HCT116 (cell line): Measurements from ENCODE around the gene REPS2. TPM values are rescaled to one million over a fixed set of nuclear protein-coding genes. Genes with fewer than 3 reads are reported as not detected.

Experiments
- ATAC-seq: fragments of 200-7000 bp; cut with Tn5 transposase; 2 replicates; pipeline ENCODE4 v1.9.1; 2020; ENCODE audit warnings: mild to moderate bottlenecking, moderate library complexity
- BruUV-seq: library from RNA; stranded (reverse); fragments of 400-500 nt; replicated peaks from 2 replicates; lab custom pipeline; 2021; lab: Mats Ljungman, UMichigan
- CTCF ChIA-PET: fragments of 300-600 bp; sonication (Branson Sonifier 250); formaldehyde crosslinking; loops from one replicate; lab custom pipeline; 2021; ENCODE audit warnings: antibody characterized with exemption; lab: Charles Lee
- POLR2A ChIA-PET: fragments of 300-600, 350-600 bp; sonication (Branson Sonifier 250); formaldehyde crosslinking; loops from one replicate; lab custom pipeline; 2021; ENCODE audit warnings: antibody characterized with exemption; lab: Charles Lee
- RAD21 ChIA-PET, 2 experiments: fragments of 300-600 bp; sonication (Branson Sonifier 250); formaldehyde crosslinking; loops; one replicate each; lab custom pipeline; 2023; ENCODE audit warnings: low total read pairs in 2 of 2; ENCODE audit not compliant: uncharacterized antibody in 2 of 2, unreplicated experiment in 2 of 2, low non-redundant PET in 1 of 2; lab: Charles Lee
- DNase-seq: peaks from one replicate; pipeline ENCODE4 v3.0.0-alpha.2; 2010; ENCODE audit warnings: low read depth, low spot score
- H2AFZ ChIP-seq: fragments of 200-600 bp; shearing (Covaris generic), sonication (generic); 2 replicates; pipeline ENCODE4 v1.6.1; 2017; ENCODE audit warnings: low read depth, mixed run types, mixed read lengths, antibody characterized with exemption, low read length; ENCODE audit not compliant: poor library complexity, severe bottlenecking
- H3K27ac ChIP-seq: 2 replicates; pipeline ENCODE4 v1.5.1; 2012; ENCODE audit warnings: low read depth, low read length
- H3K27me3 ChIP-seq: fragments of 200-600 bp; sonication (generic); 2 replicates; pipeline ENCODE4 v1.6.1; 2016; ENCODE audit warnings: mixed run types, low read length, mixed read lengths; ENCODE audit not compliant: insufficient read depth
- H3K36me3 ChIP-seq, 2 experiments: fragments of 200-500 bp in 1 of 2; fragments of 200-600 bp in 1 of 2; sonication (Bioruptor generic) in 1 of 2; sonication (generic) in 1 of 2; 2 replicates each; pipeline versions ENCODE4 v1.5.1 to v1.6.1; 2014 to 2016; ENCODE audit warnings: low read length in 2 of 2, inconsistent platforms in 1 of 2, mixed read lengths in 1 of 2, mixed run types in 1 of 2; ENCODE audit not compliant: insufficient read depth in 2 of 2, control insufficient read depth in 1 of 2
- H3K4me1 ChIP-seq, 2 experiments: fragments of 200-600 bp in 1 of 2; sonication (generic) in 1 of 2; 2 replicates each; pipeline versions ENCODE4 v1.5.1 to v1.6.1; 2012 to 2017; ENCODE audit warnings: low read length in 2 of 2, inconsistent platforms in 1 of 2, mild to moderate bottlenecking in 1 of 2, mixed read lengths in 1 of 2, mixed run types in 1 of 2, moderate library complexity in 1 of 2; ENCODE audit not compliant: insufficient read depth in 2 of 2, control insufficient read depth in 1 of 2
- H3K4me2 ChIP-seq: fragments of 200-600 bp; sonication (generic); 2 replicates; pipeline ENCODE4 v1.6.1; 2017; ENCODE audit warnings: mixed run types, low read length, mixed read lengths
- H3K4me3 ChIP-seq, 2 experiments: fragments of 200-600 bp in 1 of 2; sonication (generic) in 1 of 2; replicated peaks in 1 of 2; 2 replicates each; pipeline ENCODE4 v1.5.1; 2011 to 2016; ENCODE audit warnings: low read length in 2 of 2, control low read depth in 1 of 2, low read depth in 1 of 2, mild to moderate bottlenecking in 1 of 2, mixed read lengths in 1 of 2, mixed run types in 1 of 2
- H3K79me2 ChIP-seq: fragments of 200-600 bp; sonication (generic); 2 replicates; pipeline ENCODE4 v1.6.1; 2017; ENCODE audit warnings: mild to moderate bottlenecking, mixed run types, low read length, moderate library complexity, mixed read lengths; ENCODE audit not compliant: insufficient read depth
- H3K9ac ChIP-seq: fragments of 200-600 bp; sonication (generic); 2 replicates; pipeline ENCODE4 v1.6.1; 2016; ENCODE audit warnings: low read length, mixed read lengths
- H3K9me2 ChIP-seq: fragments of 200-600 bp; sonication (generic), shearing (Covaris generic); 2 replicates; pipeline ENCODE4 v1.6.1; 2017; ENCODE audit warnings: mixed run types, mild to moderate bottlenecking, moderate library complexity; ENCODE audit not compliant: insufficient read depth
- H3K9me3 ChIP-seq, 2 experiments: fragments of 200-500 bp in 1 of 2; fragments of 200-600 bp in 1 of 2; sonication (Bioruptor generic) in 1 of 2; sonication (generic) in 1 of 2; 2 replicates each; pipeline ENCODE4 v1.6.1; 2014 to 2017; ENCODE audit warnings: low read length in 2 of 2, mixed read lengths in 2 of 2, inconsistent platforms in 1 of 2, low read depth in 1 of 2, mild to moderate bottlenecking in 1 of 2, mixed run types in 1 of 2, moderate library complexity in 1 of 2; ENCODE audit not compliant: control insufficient read depth in 1 of 2, insufficient read depth in 1 of 2
- H4K20me1 ChIP-seq: fragments of 200-600 bp; sonication (generic), shearing (Covaris generic); 2 replicates; pipeline ENCODE4 v1.6.1; 2017; ENCODE audit warnings: mixed run types, mild to moderate bottlenecking, moderate library complexity; ENCODE audit not compliant: insufficient read depth
- CBX3 ChIP-seq: IDR thresholded peaks from 2 replicates; pipeline ENCODE4 v1.6.1; 2012; ENCODE audit warnings: low read depth
- CEBPB ChIP-seq: IDR thresholded peaks from 2 replicates; pipeline ENCODE4 v1.6.1; 2012; ENCODE audit warnings: low read depth
- CTCF ChIP-seq, 3 experiments: fragments of 200-600 bp in 1 of 3; sonication (generic) in 1 of 3; IDR thresholded peaks in 2 of 3; conservative IDR thresholded peaks in 1 of 3; 2 replicates each; pipeline ENCODE4 v1.5.1; 2012 to 2017; ENCODE audit warnings: low read depth in 2 of 3, low read length in 2 of 3, antibody characterized with exemption in 1 of 3, borderline replicate concordance in 1 of 3, control low read depth in 1 of 3, mild to moderate bottlenecking in 1 of 3, mixed read lengths in 1 of 3, mixed run types in 1 of 3, moderate library complexity in 1 of 3; ENCODE audit not compliant: insufficient read depth in 1 of 3
- EGR1 ChIP-seq: IDR thresholded peaks from 2 replicates; pipeline ENCODE4 v1.6.1; 2012; ENCODE audit warnings: low read depth
- ELF1 ChIP-seq: IDR thresholded peaks from 2 replicates; pipeline ENCODE4 v1.6.1; 2012; ENCODE audit warnings: low read depth, borderline replicate concordance
- FOSL1 ChIP-seq: IDR thresholded peaks from 2 replicates; pipeline ENCODE4 v1.6.1; 2012; ENCODE audit warnings: low read depth
- JUND ChIP-seq: IDR thresholded peaks from 2 replicates; pipeline ENCODE4 v1.6.1; 2012
- MAX ChIP-seq: IDR thresholded peaks from 2 replicates; pipeline ENCODE4 v1.6.1; 2012
- POLR2A ChIP-seq: IDR thresholded peaks from 2 replicates; pipeline ENCODE4 v1.7.0; 2011; ENCODE audit warnings: borderline replicate concordance; ENCODE audit not compliant: insufficient read depth, insufficient read length; ENCODE audit errors: extremely low read depth
- POLR2AphosphoS5 ChIP-seq: IDR thresholded peaks from 2 replicates; pipeline ENCODE4 v1.6.1; 2011; ENCODE audit warnings: mild to moderate bottlenecking, low read depth, low read length, moderate library complexity
- RAD21 ChIP-seq: IDR thresholded peaks from 2 replicates; pipeline ENCODE4 v1.6.1; 2012; ENCODE audit warnings: low read depth, mild to moderate bottlenecking
- REST ChIP-seq: IDR thresholded peaks from 2 replicates; pipeline ENCODE4 v1.6.1; 2012; ENCODE audit warnings: low read depth
- SIN3A ChIP-seq: IDR thresholded peaks from 2 replicates; pipeline ENCODE4 v1.6.1; 2012; ENCODE audit warnings: low read depth
- SRF ChIP-seq: IDR thresholded peaks from 2 replicates; pipeline ENCODE4 v1.6.1; 2012; ENCODE audit warnings: low read depth
- TCF7L2 ChIP-seq: IDR thresholded peaks from 2 replicates; pipeline ENCODE4 v1.7.0; 2011; ENCODE audit warnings: borderline replicate concordance, inconsistent platforms; ENCODE audit not compliant: insufficient read depth, insufficient read length; ENCODE audit errors: extremely low read depth
- YY1 ChIP-seq: IDR thresholded peaks from 2 replicates; pipeline ENCODE4 v1.6.1; 2011; ENCODE audit warnings: low read length, low read depth, moderate library complexity, mild to moderate bottlenecking; ENCODE audit not compliant: insufficient replicate concordance; ENCODE audit errors: extremely low read depth
- ZBTB33 ChIP-seq: IDR thresholded peaks from 2 replicates; pipeline ENCODE4 v1.6.1; 2011; ENCODE audit warnings: mild to moderate bottlenecking, low read length, moderate library complexity; ENCODE audit not compliant: insufficient replicate concordance; ENCODE audit errors: extremely low read depth
- ZFX ChIP-seq: fragments of 450-650 bp; IDR thresholded peaks from 2 replicates; pipeline ENCODE4 v1.6.1; 2017
- ZNF274 ChIP-seq: fragments of 200-500 bp; sonication (Bioruptor generic); IDR thresholded peaks from 2 replicates; pipeline ENCODE4 v1.6.1; 2014; ENCODE audit warnings: mild to moderate bottlenecking, low read depth, low read length, inconsistent platforms
- intact Hi-C: fragments of 100-400 bp; cut with micrococcal nuclease; formaldehyde crosslinking; loops from 2 replicates; pipeline ENCODE4 v1.10.0; 2022
- total RNA-seq: library from RNA; stranded (reverse); gene quantifications from one replicate; pipeline ENCODE4 v1.2.1, GENCODE V29; 2021; ENCODE audit not compliant: unreplicated experiment

REPS2 gene
- total RNA-seq, 1 experiment from 2014 or later = 4.5 TPM

- no peaks in the 10 kb centered on the region for H3K79me2 ChIP-seq
- no TSS peak for BruUV-seq
- ChIA-PET RAD21 (no interaction called here), POLR2A (no interaction called here), CTCF (no interaction called here)
- DNase-seq = no peak
- no peaks in the 10 kb centered on the region for H3K9me3 ChIP-seq
- no peak for ATAC-seq
- no peaks in the 10 kb centered on the region for H4K20me1 ChIP-seq
- no peak for TF ChIP-seq ZNF274
- TF ChIP-seq MAX = no peak
- no peak for TF ChIP-seq EGR1
- TF ChIP-seq ELF1 = no peak
- TF ChIP-seq ZBTB33 = no peak
- no peak for TF ChIP-seq FOSL1
- no peak for TF ChIP-seq POLR2AphosphoS5
- no peak for TF ChIP-seq CTCF (IDR thresholded peaks at IDR 0.05 in 2 of 3, conservative IDR thresholded peaks at IDR 0.05 in 1 of 3; ENCODE audit: borderline replicate concordance in 1 of 3, insufficient read depth in 1 of 3, low read depth in 2 of 3, low read length in 2 of 3)
- TF ChIP-seq CEBPB = no peak
- no peak for TF ChIP-seq TCF7L2
- no peak for TF ChIP-seq YY1
- no peak for TF ChIP-seq SIN3A
- TF ChIP-seq ZFX = no peak
- no peak for TF ChIP-seq POLR2A
- no peak for TF ChIP-seq SRF
- TF ChIP-seq RAD21 = no peak
- no peak for TF ChIP-seq REST
- no peak for TF ChIP-seq CBX3
- no peak for TF ChIP-seq JUND
- H3K4me2 ChIP-seq = no peak overlapping the region
- H3K9me2 ChIP-seq = no peaks in the 10 kb centered on the region
- H3K27me3 ChIP-seq = no peaks in the 10 kb centered on the region
- H3K4me3 ChIP-seq = no peak overlapping the region
- no peak overlapping the region for H2AFZ ChIP-seq
- intact Hi-C loops = no loop called here
- no peak overlapping the region for H3K9ac ChIP-seq
- no peak overlapping the region for H3K27ac ChIP-seq
- H3K4me1 ChIP-seq = no peaks in the 10 kb centered on the region
- H3K36me3 ChIP-seq = no peaks in the 10 kb centered on the region
Measured at GRCh38 chrX:16978193-16978984, 31.9 kb downstream of the REPS2 start.
